Sigmoid colon (tissue), 7 donors: ENCODE data around the gene ERMP1. TPM values are rescaled to one million over a fixed set of nuclear protein-coding genes. Genes with fewer than 3 reads are reported as not detected.

Source experiments
- DNase-seq: peaks from one replicate; pipeline ENCODE4 v3.0.0-alpha.2; 2019
- H3K27ac ChIP-seq, 4 donors: fragments of 200-600 bp; sonication (generic); one replicate each; pipeline ENCODE4 v1.5.1; 2016 to 2019; ENCODE audit warnings: mild to moderate bottlenecking in 1 of 4
- H3K27me3 ChIP-seq, 3 donors: fragments of 200-600 bp; sonication (generic); one replicate each; pipeline ENCODE4 v1.5.1; 2019; ENCODE audit warnings: mild to moderate bottlenecking in 1 of 3
- H3K36me3 ChIP-seq, 4 donors: fragments of 200-600 bp; sonication (generic); one replicate each; pipeline ENCODE4 v1.5.1; 2016 to 2019
- H3K4me1 ChIP-seq, 4 donors: fragments of 200-600 bp; sonication (generic); one replicate each; pipeline ENCODE4 v1.5.1; 2017 to 2019
- H3K4me3 ChIP-seq, 4 donors: fragments of 200-600 bp; sonication (generic); one replicate each; pipeline ENCODE4 v1.5.1; 2017 to 2019; ENCODE audit warnings: mild to moderate bottlenecking in 2 of 4, moderate library complexity in 1 of 4
- H3K9me3 ChIP-seq, 4 donors: fragments of 200-600 bp in 3 of 4; sonication (generic) in 3 of 4; one replicate each; pipeline versions ENCODE4 v1.5.1 to v1.6.1; 2013 to 2019
- CTCF ChIP-seq, 4 experiments: fragments of 450-650 bp in 3 of 4; fragments of 200-600 bp in 1 of 4; IDR thresholded peaks; one replicate each; pipeline ENCODE4 v1.5.1; 2016 to 2019; ENCODE audit warnings: antibody characterized with exemption in 4 of 4, mild to moderate bottlenecking in 3 of 4, moderate library complexity in 2 of 4
- EP300 ChIP-seq, 4 donors: sonication (generic); formaldehyde crosslinking; IDR thresholded peaks; one replicate each; pipeline ENCODE4 v1.6.1; 2017; ENCODE audit warnings: antibody characterized with exemption in 4 of 4
- POLR2A ChIP-seq, 2 donors: fragments of 450-650 bp; IDR thresholded peaks; one replicate each; pipeline ENCODE4 v1.6.1; 2016; ENCODE audit warnings: antibody characterized with exemption in 2 of 2, mild to moderate bottlenecking in 2 of 2, moderate library complexity in 2 of 2
- POLR2AphosphoS5 ChIP-seq, 4 donors: sonication (generic); formaldehyde crosslinking; IDR thresholded peaks; one replicate each; pipeline ENCODE4 v1.6.1; 2017; ENCODE audit warnings: antibody characterized with exemption in 4 of 4
- WGBS, 2 donors: extraction: QIAGEN DNeasy Blood & Tissue Kit; methylation state at CpG; one replicate each; pipeline ENCODE4 v1.1.7; 2013; 5-methylcytosine and 5-hydroxymethylcytosine counted together
- intact Hi-C: fragments of 100-400 bp; cut with DNase I; formaldehyde crosslinking; loops from one replicate; pipeline ENCODE4 v1.15.1; 2023
- polyA plus RNA-seq, 3 donors: library from polyadenylated mRNA; stranded (reverse); fragments of 200-250 nt; gene quantifications; one replicate each; pipeline ENCODE4 v1.2.3, GENCODE V29; 2013
- total RNA-seq, 4 donors: library from RNA; depleted of rRNA; stranded (reverse); fragments of >200 nt; gene quantifications; one replicate each; pipeline ENCODE4 v1.1.0, GENCODE V29; 2016
- donor health status: healthy with polysubstance abuse.
- donor health status: Bipolar disorder and iron deficiency.
- donor health status: healthy.

Gene ERMP1
- total and polyA plus RNA-seq, 7 donors, result 2.4 to 13.2 (median 7.9) TPM

GRCh38 chr9:5850724-5851122 is 17.8 kb upstream of the ERMP1 start:
- TF ChIP-seq POLR2A (IDR thresholded peaks at IDR 0.05) (no peak), CTCF (IDR thresholded peaks at IDR 0.05) (no peak), EP300 (IDR thresholded peaks at IDR 0.05) (no peak), POLR2AphosphoS5 (IDR thresholded peaks at IDR 0.05) (no peak)
- DNase-seq, result no peak
- H3K27ac ChIP-seq, result no peak overlapping the region
- no peak overlapping the region for H3K4me3 ChIP-seq
- no peaks in the 10 kb centered on the region for H3K27me3 ChIP-seq
- H3K9me3 ChIP-seq, result no peaks in the 10 kb centered on the region
- H3K36me3 ChIP-seq, result no peaks in the 10 kb centered on the region
- H3K4me1 ChIP-seq, result no peaks in the 10 kb centered on the region
- intact Hi-C loops, result no loop called here

DNA sequence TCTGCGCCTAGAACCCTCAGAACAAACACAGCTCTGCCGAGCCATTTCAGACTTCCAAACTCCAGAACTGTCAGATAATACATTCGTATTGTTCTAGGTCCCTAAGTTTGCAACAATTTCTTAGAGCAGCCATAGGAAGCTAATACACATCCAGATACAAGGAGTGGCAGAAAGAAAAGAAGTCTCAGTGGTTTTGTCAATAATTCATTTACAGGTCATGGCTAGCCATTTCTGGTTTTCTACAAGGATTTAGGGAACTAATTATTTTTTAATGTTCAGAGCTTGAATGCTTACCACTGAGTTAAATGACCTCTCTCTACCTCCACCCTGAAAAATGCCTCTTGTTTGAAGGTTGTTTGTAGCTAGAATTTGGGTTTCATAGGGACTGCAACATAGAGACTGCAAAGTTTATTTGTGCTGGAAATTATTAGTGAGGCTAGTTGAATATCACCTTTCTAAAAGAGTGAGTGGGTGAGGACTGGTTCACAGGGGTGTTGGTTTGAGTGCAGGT is 15.5 kb upstream of the ERMP1 start:
- WGBS, 2 donors, result 89 to 91% methylated on average over 3 of the region's 3 CpGs
- no peaks in the 10 kb centered on the region for H3K9me3 ChIP-seq
- no peaks in the 10 kb centered on the region for H3K4me1 ChIP-seq
- no peak overlapping the region for H3K4me3 ChIP-seq
- no peaks in the 10 kb centered on the region for H3K36me3 ChIP-seq
- no peak overlapping the region for H3K27ac ChIP-seq
- no peaks in the 10 kb centered on the region for H3K27me3 ChIP-seq
- intact Hi-C loops, result no loop called here
- no peak for DNase-seq
- TF ChIP-seq CTCF (IDR thresholded peaks at IDR 0.05) (no peak), POLR2AphosphoS5 (IDR thresholded peaks at IDR 0.05) (no peak), EP300 (IDR thresholded peaks at IDR 0.05) (no peak), POLR2A (IDR thresholded peaks at IDR 0.05) (no peak)

DNA sequence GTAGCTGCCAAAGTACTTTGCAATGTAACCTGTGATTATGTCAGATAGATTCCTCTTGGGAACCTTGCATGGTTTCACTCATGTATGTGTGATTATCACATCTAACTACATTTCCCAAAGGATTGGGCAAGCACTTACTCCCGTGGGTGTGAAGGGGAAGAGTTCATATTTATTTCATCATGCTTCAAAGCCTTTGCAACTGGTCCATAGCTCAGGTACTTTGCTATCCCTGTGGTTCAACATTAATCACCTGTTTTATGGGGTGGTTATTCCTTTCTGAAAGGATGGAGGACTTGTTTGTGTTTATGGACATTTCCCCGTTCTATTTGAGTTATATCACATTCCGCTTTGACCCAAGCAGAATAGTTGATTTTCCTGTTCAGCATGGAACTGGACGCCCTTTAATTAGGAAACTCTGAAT is 13.6 kb upstream of the ERMP1 start:
- no peak for DNase-seq
- Histone ChIP-seq H3K4me1 (no peaks in the 10 kb centered on the region), H3K9me3 (no peaks in the 10 kb centered on the region), H3K27me3 (no peaks in the 10 kb centered on the region), H3K4me3 (no peak overlapping the region), H3K27ac (no peak overlapping the region), H3K36me3 (peaks cover 0 to 3% (median 0%) of the 10 kb centered on the region in 4 donors)
- no peak for TF ChIP-seq POLR2A (IDR thresholded peaks at IDR 0.05)
- no peak for TF ChIP-seq EP300 (IDR thresholded peaks at IDR 0.05)
- no peak for TF ChIP-seq CTCF (IDR thresholded peaks at IDR 0.05)
- no peak for TF ChIP-seq POLR2AphosphoS5 (IDR thresholded peaks at IDR 0.05)
- WGBS, 2 donors, result 78 to 85% methylated on average over 4 of the region's 4 CpGs
- intact Hi-C loops, result no loop called here

DNA sequence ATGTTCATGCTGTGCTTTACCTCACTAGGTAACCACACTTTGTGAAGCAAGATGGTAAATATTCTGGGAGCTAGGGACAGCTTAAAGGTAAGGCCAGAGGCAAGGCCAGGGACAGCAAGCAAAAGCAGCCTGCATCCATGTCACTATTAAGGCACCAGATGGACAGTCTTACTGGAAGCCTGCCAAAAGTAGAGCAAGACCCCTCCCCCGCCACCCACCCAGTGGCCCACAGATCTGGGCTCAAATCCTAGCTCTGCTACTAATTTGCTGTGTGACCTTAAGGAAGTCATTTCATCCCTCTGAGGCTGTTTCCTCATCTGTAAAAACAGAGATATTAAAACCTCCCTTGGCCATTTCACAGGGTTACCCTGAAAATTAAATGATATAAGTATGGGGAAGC is 13.2 kb upstream of the ERMP1 start:
- intact Hi-C loops, result no loop called here
- TF ChIP-seq CTCF (IDR thresholded peaks at IDR 0.05), result no peak
- no peak for TF ChIP-seq POLR2AphosphoS5 (IDR thresholded peaks at IDR 0.05)
- TF ChIP-seq POLR2A (IDR thresholded peaks at IDR 0.05), result no peak
- no peak for TF ChIP-seq EP300 (IDR thresholded peaks at IDR 0.05)
- peaks cover 0 to 3% (median 0%) of the 10 kb centered on the region in 4 donors for H3K36me3 ChIP-seq
- H3K9me3 ChIP-seq, result no peaks in the 10 kb centered on the region
- no peak overlapping the region for H3K27ac ChIP-seq
- WGBS, 2 donors, result 97 to 100% methylated on average over 1 of the region's 1 CpG
- no peak overlapping the region for H3K4me3 ChIP-seq
- DNase-seq, result no peak
- no peaks in the 10 kb centered on the region for H3K27me3 ChIP-seq
- no peaks in the 10 kb centered on the region for H3K4me1 ChIP-seq

GRCh38 chr9:5845157-5845531 is 12.2 kb upstream of the ERMP1 start:
- Histone ChIP-seq H3K4me3 (no peak overlapping the region), H3K9me3 (no peaks in the 10 kb centered on the region), H3K4me1 (no peaks in the 10 kb centered on the region), H3K36me3 (peaks cover 0 to 3% (median 0%) of the 10 kb centered on the region in 4 donors), H3K27ac (no peak overlapping the region), H3K27me3 (no peaks in the 10 kb centered on the region)
- intact Hi-C loops, result no loop called here
- no peak for DNase-seq
- 51 to 98% methylated on average over 1 of the region's 1 CpG for WGBS, 2 donors
- TF ChIP-seq CTCF (IDR thresholded peaks at IDR 0.05) (no peak), EP300 (IDR thresholded peaks at IDR 0.05) (no peak), POLR2A (IDR thresholded peaks at IDR 0.05) (no peak), POLR2AphosphoS5 (IDR thresholded peaks at IDR 0.05) (no peak)
